ENCODE results near the gene LRRC45. TPM values are rescaled to one million over a fixed set of nuclear protein-coding genes. Genes with fewer than 3 reads are reported as not detected.

The LRRC45 gene
- total RNA-seq, 1 experiment from 2014 or later, result 40.1 TPM

- no peak for TF ChIP-seq JUND (IDR thresholded peaks at IDR 0.05)
Measured at GRCh38 chr17:82021107-82021899, 1.8 kb upstream of the LRRC45 start (continued).

GRCh38 chr17:82021900-82022309 lies 1.2 kb upstream of the LRRC45 start:
- no peak for ATAC-seq
- TF ChIP-seq EGR1 (IDR thresholded peaks at IDR 0.05; ENCODE audit: low read depth) (no peak), ELF1 (IDR thresholded peaks at IDR 0.05; ENCODE audit: borderline replicate concordance, low read depth) (no peak), CTCF (IDR thresholded peaks at IDR 0.05 in 2 of 3, conservative IDR thresholded peaks at IDR 0.05 in 1 of 3; ENCODE audit: borderline replicate concordance in 1 of 3, insufficient read depth in 1 of 3, low read depth in 2 of 3, low read length in 2 of 3) (no peak), JUND (IDR thresholded peaks at IDR 0.05) (no peak), ZNF274 (IDR thresholded peaks at IDR 0.05; ENCODE audit: low read depth, low read length) (no peak), RAD21 (IDR thresholded peaks at IDR 0.05; ENCODE audit: low read depth) (no peak), SIN3A (IDR thresholded peaks at IDR 0.05; ENCODE audit: low read depth) (no peak)
- TF ChIP-seq, protein P1, sequence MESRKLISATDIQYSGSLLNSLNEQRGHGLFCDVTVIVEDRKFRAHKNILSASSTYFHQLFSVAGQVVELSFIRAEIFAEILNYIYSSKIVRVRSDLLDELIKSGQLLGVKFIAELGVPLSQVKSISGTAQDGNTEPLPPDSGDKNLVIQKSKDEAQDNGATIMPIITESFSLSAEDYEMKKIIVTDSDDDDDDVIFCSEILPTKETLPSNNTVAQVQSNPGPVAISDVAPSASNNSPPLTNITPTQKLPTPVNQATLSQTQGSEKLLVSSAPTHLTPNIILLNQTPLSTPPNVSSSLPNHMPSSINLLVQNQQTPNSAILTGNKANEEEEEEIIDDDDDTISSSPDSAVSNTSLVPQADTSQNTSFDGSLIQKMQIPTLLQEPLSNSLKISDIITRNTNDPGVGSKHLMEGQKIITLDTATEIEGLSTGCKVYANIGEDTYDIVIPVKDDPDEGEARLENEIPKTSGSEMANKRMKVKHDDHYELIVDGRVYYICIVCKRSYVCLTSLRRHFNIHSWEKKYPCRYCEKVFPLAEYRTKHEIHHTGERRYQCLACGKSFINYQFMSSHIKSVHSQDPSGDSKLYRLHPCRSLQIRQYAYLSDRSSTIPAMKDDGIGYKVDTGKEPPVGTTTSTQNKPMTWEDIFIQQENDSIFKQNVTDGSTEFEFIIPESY (IDR thresholded peaks at IDR 0.05; ENCODE audit: extremely low read depth, insufficient replicate concordance, low read length), result no peak

More at GRCh38 chr17:82021900-82022309, 1.2 kb upstream of the LRRC45 start:
- POLR2A ChIA-PET, result interaction anchor here (1.0 to 1.9 kb wide), 3 partner anchors 49 to 91 kb away, joined by 3 to 6 read pairs (median 4); no protein-coding TSS in a partner anchor
- Histone ChIP-seq H3K27me3 (ENCODE audit: insufficient read depth, low read length) (no peaks in the 10 kb centered on the region), H3K4me1 (ENCODE audit: control insufficient read depth in 1 of 2, insufficient read depth in 2 of 2, low read length in 2 of 2) (peaks cover 29 to 47% of the 10 kb centered on the region in 2 experiments), H3K36me3 (ENCODE audit: control insufficient read depth in 1 of 2, insufficient read depth in 2 of 2, low read length in 2 of 2) (peaks cover 0 to 10% of the 10 kb centered on the region in 2 experiments; a peak in 1 of 4 replicates), H3K79me2 (ENCODE audit: insufficient read depth, low read length) (peaks cover 46% of the 10 kb centered on the region), H3K9me3 (ENCODE audit: control insufficient read depth in 1 of 2, insufficient read depth in 1 of 2, low read depth in 1 of 2, low read length in 2 of 2) (no peaks in the 10 kb centered on the region), H3K9ac (ENCODE audit: low read length) (peak overlapping the region; percentile 98), H3K4me2 (ENCODE audit: low read length) (peak overlapping the region; percentile 80), H3K9me2 (ENCODE audit: insufficient read depth) (no peaks in the 10 kb centered on the region), H2AFZ (ENCODE audit: low read depth, low read length, poor library complexity, severe bottlenecking) (no peak overlapping the region), H3K27ac (ENCODE audit: low read depth, low read length) (peak overlapping the region; percentile 96), H4K20me1 (ENCODE audit: insufficient read depth) (peaks cover 4% of the 10 kb centered on the region; the same call in 1 of the 2 replicates), H3K4me3 (replicated peaks in 1 of 2; ENCODE audit: low read depth in 1 of 2, low read length in 2 of 2) (peak overlapping the region; percentile 84 to 100)
- RAD21 ChIA-PET (ENCODE audit: low non-redundant PET in 1 of 2, low total read pairs in 2 of 2, uncharacterized antibody in 2 of 2, unreplicated experiment in 2 of 2), result interaction anchor here (0.9 to 5.3 kb wide), 5 partner anchors 18 to 62 kb away, joined by 3 to 50 read pairs (median 3); partner anchors contain the start of gene NOTUM (in 2 of the 2)
- intact Hi-C loops (cut with micrococcal nuclease), result loop anchor here (1.0 to 5.0 kb wide), 5 partner anchors 19 to 730 kb away; partner anchors contain the start of genes PCYT2 and TBCD
- no TSS peak for BruUV-seq (replicated peaks)
- DNase-seq (ENCODE audit: low read depth, low spot score), result no peak
- CTCF ChIA-PET, result interaction anchor here (0.8 to 5.3 kb wide), 15 partner anchors 9 to 346 kb away, joined by 3 to 151 read pairs (median 8); partner anchors contain the start of genes ARHGDIA, DCXR, MAFG and NOTUM
